Neural crest cell (in vitro differentiated cells): Measurements from ENCODE around the gene CSRNP3. TPM values are rescaled to one million over a fixed set of nuclear protein-coding genes. Genes with fewer than 3 reads are reported as not detected.

ENCODE experiments used
- DNase-seq: peaks from one replicate; pipeline ENCODE4 v3.0.0; 2021; ENCODE audit warnings: low read depth, mixed read lengths, low spot score
- H3K27ac Mint-ChIP-seq: one replicate; pipeline ENCODE4 v1.8.0; 2021; ENCODE audit warnings: mild to moderate bottlenecking, mixed read lengths; ENCODE audit not compliant: unreplicated experiment
- H3K27me3 Mint-ChIP-seq: 2 replicates; pipeline ENCODE4 v1.8.0; 2021; ENCODE audit warnings: low read depth, mild to moderate bottlenecking, mixed read lengths
- H3K36me3 Mint-ChIP-seq: 2 replicates; pipeline ENCODE4 v1.8.0; 2021; ENCODE audit warnings: low read depth, mild to moderate bottlenecking, mixed read lengths
- H3K4me1 Mint-ChIP-seq: 2 replicates; pipeline ENCODE4 v1.8.0; 2021; ENCODE audit warnings: mixed read lengths
- H3K4me3 Mint-ChIP-seq: one replicate; pipeline ENCODE4 v1.8.0; 2021; ENCODE audit warnings: mild to moderate bottlenecking, mixed read lengths
- H3K9me3 Mint-ChIP-seq: 2 replicates; pipeline ENCODE4 v1.8.0; 2021; ENCODE audit warnings: mixed read lengths
- CTCF ChIP-seq: fragments of 200-600 bp; sonication (generic); conservative IDR thresholded peaks from 2 replicates; pipeline ENCODE4 v1.5.0; 2021; ENCODE audit warnings: antibody characterized with exemption, mild to moderate bottlenecking
- total RNA-seq: library from RNA; stranded (reverse); gene quantifications from 2 replicates; pipeline ENCODE4 v1.2.1, GENCODE V29; 2021

CSRNP3 gene
- total RNA-seq, 1 donor from 2014 or later: 28.4 TPM

- DNase-seq: peak; percentile 22
- Mint-ChIP-seq H3K4me3 (peak overlapping the region; percentile 85), H3K27ac (peak overlapping the region; percentile 85), H3K9me3 (no peaks in the 10 kb centered on the region), H3K4me1 (peaks cover 70% of the 10 kb centered on the region), H3K36me3 (no peaks in the 10 kb centered on the region), H3K27me3 (no peaks in the 10 kb centered on the region)
- no peak for TF ChIP-seq CTCF
These were observed 102.7 kb downstream of the CSRNP3 start for GRCh38 chr2:165572151-165572550.

GRCh38 chr2:165573534-165574461 lies 104.3 kb downstream of the CSRNP3 start:
- Mint-ChIP-seq H3K4me1 (peaks cover 67% of the 10 kb centered on the region), H3K4me3 (peak overlapping the region; percentile 92), H3K27ac (peak overlapping the region; percentile 93), H3K27me3 (no peaks in the 10 kb centered on the region), H3K36me3 (no peaks in the 10 kb centered on the region), H3K9me3 (no peaks in the 10 kb centered on the region)
- TF ChIP-seq CTCF: no peak
- DNase-seq: peak; percentile 72

- DNase-seq: no peak
- Mint-ChIP-seq H3K4me1 (peaks cover 61% of the 10 kb centered on the region), H3K9me3 (no peaks in the 10 kb centered on the region), H3K36me3 (peaks cover 2% of the 10 kb centered on the region), H3K27ac (peak overlapping the region; percentile 93), H3K27me3 (no peaks in the 10 kb centered on the region), H3K4me3 (peak overlapping the region; percentile 92)
- TF ChIP-seq CTCF: no peak
These were observed 105.6 kb downstream of the CSRNP3 start for GRCh38 chr2:165575044-165575615.

GRCh38 chr2:165576409-165577154 lies 107.1 kb downstream of the CSRNP3 start:
- Mint-ChIP-seq H3K9me3 (no peaks in the 10 kb centered on the region), H3K4me1 (peaks cover 64% of the 10 kb centered on the region), H3K4me3 (peak overlapping the region; percentile 90), H3K27me3 (no peaks in the 10 kb centered on the region), H3K36me3 (peaks cover 4% of the 10 kb centered on the region), H3K27ac (peak overlapping the region; percentile 96)
- TF ChIP-seq CTCF: no peak
- DNase-seq: no peak

- Mint-ChIP-seq H3K36me3 (peaks cover 33% of the 10 kb centered on the region), H3K4me3 (no peak overlapping the region), H3K4me1 (peaks cover 64% of the 10 kb centered on the region), H3K27me3 (no peaks in the 10 kb centered on the region), H3K27ac (no peak overlapping the region), H3K9me3 (no peaks in the 10 kb centered on the region)
- DNase-seq: no peak
- no peak for TF ChIP-seq CTCF
These were observed 112.9 kb downstream of the CSRNP3 start for GRCh38 chr2:165582409-165582808.
